Body of pancreas (tissue), 4 donors: ENCODE data around the gene ROR1.

Source experiments
- CTCF ChIP-seq, 7 experiments: fragments of 450-650 bp in 4 of 7; fragments of 200-600 bp in 3 of 7; sonication (generic) in 3 of 7; IDR thresholded peaks; one replicate each; pipeline ENCODE4 v1.5.1; 2016 to 2019; ENCODE audit warnings: antibody characterized with exemption in 7 of 7
- POLR2A ChIP-seq, 3 donors: fragments of 450-650 bp; IDR thresholded peaks; one replicate each; pipeline ENCODE4 v1.6.1; 2016; ENCODE audit warnings: antibody characterized with exemption in 3 of 3, mild to moderate bottlenecking in 2 of 3

DNA sequence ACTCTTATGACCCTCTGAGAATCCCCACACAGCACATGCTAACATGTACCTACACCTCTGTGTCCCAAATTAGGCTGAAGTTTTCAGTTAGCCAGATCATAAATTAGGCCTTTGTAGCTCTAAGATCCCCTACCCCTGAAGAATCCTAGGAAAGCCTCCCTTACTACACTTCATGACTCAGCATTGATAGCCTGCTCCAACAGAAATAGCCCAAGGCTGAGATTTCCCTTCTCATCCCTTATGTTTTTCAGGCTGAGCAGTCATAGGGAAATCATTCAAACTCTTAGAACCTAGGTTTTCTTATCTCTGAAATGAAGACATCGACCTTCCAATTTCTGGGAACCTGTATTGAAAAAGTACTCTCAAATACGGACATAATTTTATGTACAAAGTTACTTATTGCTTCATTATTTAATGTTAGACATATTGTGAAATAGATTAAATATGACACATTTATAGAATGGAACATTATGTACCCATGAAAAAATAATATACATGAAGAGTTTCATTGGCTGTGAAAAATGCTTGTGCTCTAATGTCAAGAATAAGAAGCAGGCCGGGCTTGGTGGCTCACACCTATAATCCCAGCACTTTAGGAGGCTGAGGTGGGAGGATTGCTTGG lies 307.2 kb downstream of the ROR1 start:
- TF ChIP-seq POLR2A (IDR thresholded peaks at IDR 0.05) (no peak), CTCF (IDR thresholded peaks at IDR 0.05) (no peak)
